HEK293T (cell line): ENCODE data around the gene SSH2.

ENCODE experiments used
- CTCF ChIA-PET: fragments of 350-600 bp; formaldehyde crosslinking; extraction: SDS; loops from one replicate; lab custom pipeline; 2021; ENCODE audit warnings: antibody characterized with exemption, inconsistent platforms; lab: Yijun Ruan, JAX
- POLR2A ChIA-PET: fragments of 350-600 bp; formaldehyde crosslinking; extraction: SDS; loops from one replicate; lab custom pipeline; 2020; ENCODE audit warnings: antibody characterized with exemption, inconsistent platforms; lab: Yijun Ruan, JAX
- DNase-seq: peaks from one replicate; pipeline ENCODE4 v3.0.0; 2012; ENCODE audit warnings: mixed read lengths; ENCODE audit errors: extremely low spot score
- ARNT ChIP-seq: fragments of 450-650 bp; IDR thresholded peaks from 2 replicates; pipeline ENCODE4 v1.6.1; 2017; ENCODE audit warnings: mild to moderate bottlenecking
- BHLHE40 ChIP-seq: fragments of 450-650 bp; IDR thresholded peaks from 2 replicates; pipeline ENCODE4 v1.6.1; 2016; ENCODE audit warnings: mild to moderate bottlenecking, moderate library complexity, borderline replicate concordance
- CTBP1 ChIP-seq: fragments of 450-650 bp; IDR thresholded peaks from 2 replicates; pipeline ENCODE4 v1.6.1; 2016; ENCODE audit warnings: borderline replicate concordance
- ELF4 ChIP-seq: fragments of 450-650 bp; IDR thresholded peaks from 2 replicates; pipeline ENCODE4 v1.6.1; 2017; ENCODE audit warnings: antibody characterized with exemption
- FOXA1 ChIP-seq: fragments of 450-650 bp; IDR thresholded peaks from 2 replicates; pipeline ENCODE4 v1.6.1; 2016; ENCODE audit warnings: mild to moderate bottlenecking
- FOXK2 ChIP-seq: fragments of 450-650 bp; IDR thresholded peaks from 2 replicates; pipeline ENCODE4 v1.6.1; 2016; ENCODE audit warnings: mild to moderate bottlenecking
- FOXM1 ChIP-seq: fragments of 450-650 bp; IDR thresholded peaks from 2 replicates; pipeline ENCODE4 v1.6.1; 2017; ENCODE audit warnings: mild to moderate bottlenecking, borderline replicate concordance
- HDGF ChIP-seq: fragments of 450-650 bp; IDR thresholded peaks from 2 replicates; pipeline ENCODE4 v1.6.1; 2017; ENCODE audit warnings: antibody characterized with exemption, borderline replicate concordance
- L3MBTL2 ChIP-seq: fragments of 450-650 bp; conservative IDR thresholded peaks from 2 replicates; pipeline ENCODE4 v1.6.1; 2016; ENCODE audit warnings: mild to moderate bottlenecking
- LEF1 ChIP-seq: fragments of 450-650 bp; IDR thresholded peaks from 2 replicates; pipeline ENCODE4 v1.6.1; 2017; ENCODE audit warnings: mild to moderate bottlenecking, borderline replicate concordance
- NFRKB ChIP-seq: fragments of 450-650 bp; IDR thresholded peaks from 2 replicates; pipeline ENCODE4 v1.6.1; 2016; ENCODE audit warnings: mild to moderate bottlenecking, moderate library complexity
- PKNOX1 ChIP-seq: fragments of 450-650 bp; IDR thresholded peaks from 2 replicates; pipeline ENCODE4 v1.6.1; 2016
- SP1 ChIP-seq: fragments of 450-650 bp; IDR thresholded peaks from 2 replicates; pipeline ENCODE4 v1.6.1; 2017
- SUZ12 ChIP-seq: fragments of 450-650 bp; IDR thresholded peaks from 2 replicates; pipeline ENCODE4 v1.6.1; 2016; ENCODE audit warnings: mild to moderate bottlenecking
- TARDBP ChIP-seq: fragments of 450-650 bp; IDR thresholded peaks from 2 replicates; pipeline ENCODE4 v1.6.1; 2016
- ZNF384 ChIP-seq: fragments of 450-650 bp; IDR thresholded peaks from 2 replicates; pipeline ENCODE4 v1.6.1; 2016

The SSH2 gene

GRCh38 chr17:29648005-29648404 lies 282.0 kb downstream of the SSH2 start:
- POLR2A ChIA-PET: no interaction called here
- DNase-seq: no peak
- CTCF ChIA-PET: no interaction called here
- TF ChIP-seq FOXM1 (no peak), CTBP1 (no peak), FOXA1 (no peak), ELF4 (no peak), SUZ12 (no peak), ZNF384 (no peak), LEF1 (no peak), SP1 (no peak), FOXK2 (no peak), ARNT (no peak), L3MBTL2 (no peak), PKNOX1 (no peak)

- POLR2A ChIA-PET: no interaction called here
- DNase-seq: no peak
- CTCF ChIA-PET: no interaction called here
Observed at GRCh38 chr17:29645515-29646051, 284.4 kb downstream of the SSH2 start.

GRCh38 chr17:29643817-29644160 lies 286.2 kb downstream of the SSH2 start:
- ChIA-PET POLR2A (no interaction called here), CTCF (interaction anchor here (1.0 to 5.7 kb wide), 3 partner anchors 135 to 452 kb away, joined by 3 to 51 read pairs (median 3); no protein-coding TSS in a partner anchor)
- TF ChIP-seq ARNT (no peak), CTBP1 (no peak), PKNOX1 (no peak), FOXK2 (no peak), FOXA1 (no peak), ELF4 (no peak), SP1 (no peak)
- DNase-seq: no peak

More at GRCh38 chr17:29645515-29646051, 284.4 kb downstream of the SSH2 start:
- TF ChIP-seq SUZ12 (no peak), FOXM1 (no peak), FOXA1 (no peak), ARNT (no peak), LEF1 (no peak), L3MBTL2 (no peak), TARDBP (no peak), HDGF (no peak), NFRKB (no peak), FOXK2 (no peak)

- ChIA-PET POLR2A (interaction anchor here (1.2 to 1.4 kb wide), 2 partner anchors 19 kb away, joined by 3 to 4 read pairs; partner anchors contain the start of gene CORO6), CTCF (interaction anchor here (5.7 kb wide), 1 partner anchor 137 kb away, joined by 51 read pairs; no protein-coding TSS in a partner anchor)
- TF ChIP-seq L3MBTL2 (no peak), FOXA1 (no peak), ELF4 (no peak), FOXK2 (no peak), HDGF (no peak), SUZ12 (no peak), CTBP1 (peak; percentile 81; the same call in 1 of the 2 replicates), SP1 (no peak), FOXM1 (no peak), ZNF384 (peak; percentile 54), TARDBP (no peak), ARNT (no peak), PKNOX1 (peak; percentile 97), NFRKB (no peak), LEF1 (no peak), BHLHE40 (no peak)
- DNase-seq: peak; percentile 50
Observed at GRCh38 chr17:29642171-29642611, 287.8 kb downstream of the SSH2 start.

- DNase-seq: no peak
- ChIA-PET POLR2A (interaction anchor here (1.4 kb wide), 1 partner anchor 18 kb away, joined by 3 read pairs; the partner anchor contains the start of gene CORO6), CTCF (interaction anchor here (2.2 to 5.7 kb wide), 2 partner anchors 138 to 290 kb away, joined by 25 to 51 read pairs; no protein-coding TSS in a partner anchor)
- TF ChIP-seq FOXM1 (no peak), SP1 (no peak), ELF4 (no peak), FOXA1 (no peak), LEF1 (no peak), SUZ12 (no peak)
Observed at GRCh38 chr17:29640981-29641642, 288.9 kb downstream of the SSH2 start.

GRCh38 chr17:29640413-29640812 lies 289.6 kb downstream of the SSH2 start:
- TF ChIP-seq ELF4: no peak
- TF ChIP-seq HDGF: no peak
- TF ChIP-seq CTBP1: no peak
- no peak for TF ChIP-seq FOXM1
- no peak for TF ChIP-seq TARDBP
- no peak for TF ChIP-seq FOXA1
- ChIA-PET POLR2A (interaction anchor here (1.4 to 1.7 kb wide), 4 partner anchors 17 to 121 kb away, joined by 3 to 6 read pairs (median 5); partner anchors contain the start of genes ANKRD13B and CORO6), CTCF (interaction anchor here (0.7 to 5.7 kb wide), 5 partner anchors 14 to 291 kb away, joined by 3 to 51 read pairs (median 7); no protein-coding TSS in a partner anchor)
- DNase-seq: no peak
